ENCODE data around the gene NTM.

DNA sequence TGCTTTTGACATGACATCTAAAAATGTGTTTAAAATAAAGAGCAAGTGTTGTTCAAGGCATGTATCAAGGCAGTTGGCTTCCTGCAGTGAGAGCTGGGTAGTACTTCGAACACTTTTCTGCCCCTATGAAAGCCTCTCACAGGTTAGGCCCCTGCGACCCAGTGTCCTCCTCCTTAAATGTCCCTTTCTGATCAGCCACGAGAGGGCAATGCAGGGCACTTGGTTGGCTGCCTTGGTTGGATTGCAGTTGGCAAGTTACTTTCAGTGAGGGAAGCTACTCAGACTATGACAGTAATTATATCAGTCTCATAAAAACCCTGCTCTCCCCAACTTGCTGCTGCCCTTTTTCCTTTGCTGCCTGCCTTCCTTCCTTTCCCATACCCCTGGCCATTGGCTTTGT lies 743.8 kb downstream of the NTM start:
- TF ChIP-seq, protein P1, sequence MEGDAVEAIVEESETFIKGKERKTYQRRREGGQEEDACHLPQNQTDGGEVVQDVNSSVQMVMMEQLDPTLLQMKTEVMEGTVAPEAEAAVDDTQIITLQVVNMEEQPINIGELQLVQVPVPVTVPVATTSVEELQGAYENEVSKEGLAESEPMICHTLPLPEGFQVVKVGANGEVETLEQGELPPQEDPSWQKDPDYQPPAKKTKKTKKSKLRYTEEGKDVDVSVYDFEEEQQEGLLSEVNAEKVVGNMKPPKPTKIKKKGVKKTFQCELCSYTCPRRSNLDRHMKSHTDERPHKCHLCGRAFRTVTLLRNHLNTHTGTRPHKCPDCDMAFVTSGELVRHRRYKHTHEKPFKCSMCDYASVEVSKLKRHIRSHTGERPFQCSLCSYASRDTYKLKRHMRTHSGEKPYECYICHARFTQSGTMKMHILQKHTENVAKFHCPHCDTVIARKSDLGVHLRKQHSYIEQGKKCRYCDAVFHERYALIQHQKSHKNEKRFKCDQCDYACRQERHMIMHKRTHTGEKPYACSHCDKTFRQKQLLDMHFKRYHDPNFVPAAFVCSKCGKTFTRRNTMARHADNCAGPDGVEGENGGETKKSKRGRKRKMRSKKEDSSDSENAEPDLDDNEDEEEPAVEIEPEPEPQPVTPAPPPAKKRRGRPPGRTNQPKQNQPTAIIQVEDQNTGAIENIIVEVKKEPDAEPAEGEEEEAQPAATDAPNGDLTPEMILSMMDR (IDR thresholded peaks at IDR 0.05) = no peak
- TF ChIP-seq POLR2A (IDR thresholded peaks at IDR 0.05) = no peak

Measured in esophagus squamous epithelium (tissue), 4 donors.